A673 (cell line): ENCODE data around the gene NPAS2. TPM values are rescaled to one million over a fixed set of nuclear protein-coding genes. Genes with fewer than 3 reads are reported as not detected.
A peak's percentile ranks its signal among the peaks of the same experiment; 100 is the strongest.

Experiments
- BruUV-seq: library from RNA; stranded (reverse); fragments of 400-500 nt; replicated peaks from 2 replicates; lab custom pipeline; 2021; lab: Mats Ljungman, UMichigan
- CTCF ChIA-PET: fragments of 300-600 bp; sonication (Branson Sonifier 250); formaldehyde crosslinking; loops from one replicate; lab custom pipeline; 2022; ENCODE audit warnings: antibody characterized with exemption; lab: Charles Lee
- POLR2A ChIA-PET: fragments of 300-600 bp; sonication (Branson Sonifier 250); formaldehyde crosslinking; loops from one replicate; lab custom pipeline; 2022; ENCODE audit warnings: antibody characterized with exemption; ENCODE audit not compliant: low non-redundant PET; lab: Charles Lee
- DNase-seq: peaks from one replicate; pipeline ENCODE4 v3.0.0-alpha.2; 2015; ENCODE audit warnings: low spot score
- H3K27ac ChIP-seq: fragments of 200-600 bp; sonication (generic); 2 replicates; pipeline ENCODE4 v1.5.1; 2016; ENCODE audit warnings: mixed run types, low read depth, mild to moderate bottlenecking, mixed read lengths, antibody characterized with exemption, low read length; ENCODE audit not compliant: poor library complexity, severe bottlenecking
- H3K27me3 ChIP-seq: fragments of 200-600 bp; sonication (generic); replicated peaks from 2 replicates; pipeline ENCODE4 v1.6.1; 2017; ENCODE audit warnings: mixed run types, low read depth, mild to moderate bottlenecking, mixed read lengths, antibody characterized with exemption, low read length; ENCODE audit not compliant: insufficient read depth, poor library complexity
- H3K36me3 ChIP-seq: fragments of 200-600 bp; sonication (generic); 2 replicates; pipeline ENCODE4 v1.6.1; 2016; ENCODE audit warnings: mixed run types, mild to moderate bottlenecking, mixed read lengths, antibody characterized with exemption, low read length; ENCODE audit not compliant: insufficient read depth, poor library complexity, severe bottlenecking
- H3K4me1 ChIP-seq: fragments of 200-600 bp; sonication (generic); 2 replicates; pipeline ENCODE4 v1.6.1; 2017; ENCODE audit warnings: mixed run types, mild to moderate bottlenecking, mixed read lengths, antibody characterized with exemption, low read length; ENCODE audit not compliant: insufficient read depth, poor library complexity, severe bottlenecking
- H3K4me3 ChIP-seq: fragments of 200-600 bp; sonication (generic); 2 replicates; pipeline ENCODE4 v1.5.1; 2016; ENCODE audit warnings: low read depth, mixed run types, mild to moderate bottlenecking, mixed read lengths, low read length; ENCODE audit not compliant: poor library complexity, severe bottlenecking
- H3K9me3 ChIP-seq: fragments of 200-600 bp; sonication (generic); 2 replicates; pipeline ENCODE4 v1.6.1; 2016; ENCODE audit warnings: mixed run types, low read depth, mild to moderate bottlenecking, mixed read lengths, antibody characterized with exemption, low read length; ENCODE audit not compliant: poor library complexity, severe bottlenecking
- CTCF ChIP-seq: fragments of 300-800, 200-600 bp; sonication (generic); conservative IDR thresholded peaks from 2 replicates; pipeline ENCODE4 v1.5.1; 2017; ENCODE audit warnings: low read depth, mild to moderate bottlenecking, antibody characterized with exemption, low read length, moderate library complexity, mixed read lengths
- EZH2 ChIP-seq: fragments of 200-600 bp; sonication (generic); IDR thresholded peaks from 2 replicates; pipeline ENCODE4 v1.6.1; 2017; ENCODE audit warnings: borderline replicate concordance, low read depth, mild to moderate bottlenecking, mixed read lengths, antibody characterized with exemption, low read length; ENCODE audit not compliant: poor library complexity, severe bottlenecking
- intact Hi-C: fragments of 100-400 bp; cut with micrococcal nuclease; formaldehyde crosslinking; loops from one replicate; pipeline ENCODE4 v1.10.0; 2022; ENCODE audit not compliant: unreplicated experiment
- total RNA-seq: library from RNA; stranded (reverse); gene quantifications from 2 replicates; pipeline ENCODE4 v1.2.3, GENCODE V29; 2021

Gene NPAS2
- total RNA-seq, 1 experiment from 2014 or later = 9.4 TPM

- CTCF ChIA-PET = no interaction called here
These were observed 60.8 kb downstream of the NPAS2 start for GRCh38 chr2:100880730-100881129.

GRCh38 chr2:100882645-100883613 lies 63.0 kb downstream of the NPAS2 start:
- peaks cover 5% of the 10 kb centered on the region for H3K4me1 ChIP-seq

More at GRCh38 chr2:100880730-100881129, 60.8 kb downstream of the NPAS2 start:
- no peaks in the 10 kb centered on the region for H3K27me3 ChIP-seq
- POLR2A ChIA-PET = no interaction called here
- no peak overlapping the region for H3K27ac ChIP-seq
- no peaks in the 10 kb centered on the region for H3K36me3 ChIP-seq
- TF ChIP-seq EZH2 (no peak), CTCF (no peak)
- DNase-seq = peak; percentile 68
- H3K9me3 ChIP-seq = no peaks in the 10 kb centered on the region
- BruUV-seq = no TSS peak
- intact Hi-C loops = no loop called here
- no peak overlapping the region for H3K4me3 ChIP-seq
- H3K4me1 ChIP-seq = peaks cover 9% of the 10 kb centered on the region

GRCh38 chr2:100884145-100884621 lies 64.2 kb downstream of the NPAS2 start:
- POLR2A ChIA-PET = no interaction called here
- H3K36me3 ChIP-seq = no peaks in the 10 kb centered on the region
- DNase-seq = no peak
- TF ChIP-seq EZH2 (no peak), CTCF (no peak)
- H3K4me1 ChIP-seq = peaks cover 5% of the 10 kb centered on the region
- no TSS peak for BruUV-seq
- no peaks in the 10 kb centered on the region for H3K27me3 ChIP-seq
- H3K9me3 ChIP-seq = no peaks in the 10 kb centered on the region
- H3K4me3 ChIP-seq = no peak overlapping the region
- intact Hi-C loops = no loop called here
- CTCF ChIA-PET = no interaction called here
- H3K27ac ChIP-seq = no peak overlapping the region

More at GRCh38 chr2:100882645-100883613, 63.0 kb downstream of the NPAS2 start:
- CTCF ChIA-PET = no interaction called here
- no peaks in the 10 kb centered on the region for H3K36me3 ChIP-seq
- no peak overlapping the region for H3K27ac ChIP-seq
- intact Hi-C loops = no loop called here
- H3K4me3 ChIP-seq = no peak overlapping the region
- BruUV-seq = no TSS peak
- H3K9me3 ChIP-seq = no peaks in the 10 kb centered on the region
- no peak for TF ChIP-seq CTCF
- TF ChIP-seq EZH2 = no peak
- H3K27me3 ChIP-seq = no peaks in the 10 kb centered on the region
- POLR2A ChIA-PET = no interaction called here
- no peak for DNase-seq
